Measurements from ENCODE around the gene CDH15.
"Not testable (repeated sequence)": the region's sequence is repeated elsewhere in the genome, so short reads cannot be mapped to it uniquely, and the experiment has no call there.

The CDH15 gene

DNA sequence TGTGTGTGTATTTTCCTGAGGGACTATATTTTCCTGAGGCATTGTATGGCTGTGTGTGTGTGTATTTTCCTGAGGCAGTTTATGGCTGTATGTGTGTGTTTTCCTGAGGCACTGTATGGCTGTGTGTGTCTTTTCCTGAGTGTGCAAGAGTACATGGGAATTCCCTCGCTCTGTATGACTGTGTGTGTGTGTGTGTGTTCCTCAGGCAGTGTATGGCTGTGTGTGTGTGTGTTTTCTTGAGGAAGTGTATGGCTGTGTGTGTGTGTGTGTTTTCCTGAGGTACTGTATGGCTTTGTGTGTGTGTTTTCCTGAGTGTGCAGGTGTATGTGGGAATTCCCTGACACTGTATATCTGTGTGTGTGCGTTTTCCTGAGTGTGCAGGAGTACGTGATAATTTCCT is 50.1 kb downstream of the CDH15 start:
- DNase-seq (ENCODE audit: extremely low read depth in 1 of 2, low read depth in 1 of 2): no peak

DNA sequence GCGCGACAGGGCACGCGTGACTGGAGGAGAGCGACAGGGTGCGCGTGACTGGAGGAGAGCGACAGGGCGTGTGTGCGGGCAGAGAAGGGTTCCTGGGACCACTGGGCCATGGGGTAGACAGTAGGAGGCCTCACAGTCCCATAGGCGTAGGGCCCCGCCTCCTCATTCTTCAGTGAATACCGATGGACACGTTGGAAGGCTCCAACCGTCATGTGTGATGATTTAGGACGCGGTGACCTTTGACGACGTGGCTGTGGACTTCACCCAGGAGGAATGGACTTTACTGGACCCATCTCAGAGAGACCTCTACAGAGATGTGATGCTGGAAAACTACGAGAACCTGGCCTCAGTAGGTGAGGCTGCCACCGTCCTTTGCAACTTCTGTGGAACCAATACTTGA is 51.4 kb downstream of the CDH15 start:
- DNase-seq (ENCODE audit: extremely low read depth in 1 of 2, low read depth in 1 of 2): no peak

DNA sequence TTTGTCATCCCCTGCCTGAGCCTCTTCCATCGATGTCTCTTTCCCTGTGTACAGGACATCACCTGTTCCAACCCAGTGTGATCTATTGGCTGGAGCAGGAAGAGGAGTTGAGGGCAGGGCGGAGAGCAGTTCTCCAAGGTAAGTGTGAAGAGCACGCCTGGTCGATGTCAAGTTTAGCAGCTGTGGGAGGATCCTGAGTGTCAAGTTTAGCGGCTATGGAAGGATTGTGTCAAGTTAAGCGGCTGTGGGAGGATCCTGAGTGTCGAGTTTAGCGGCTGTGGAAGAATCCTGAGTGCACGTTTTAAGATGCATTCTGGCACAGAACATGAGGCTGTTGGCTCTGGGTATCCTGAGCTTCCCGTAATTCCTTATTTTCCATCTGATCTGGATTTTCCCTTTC is 53.1 kb downstream of the CDH15 start:
- DNase-seq (ENCODE audit: extremely low read depth in 1 of 2, low read depth in 1 of 2): no peak

DNA sequence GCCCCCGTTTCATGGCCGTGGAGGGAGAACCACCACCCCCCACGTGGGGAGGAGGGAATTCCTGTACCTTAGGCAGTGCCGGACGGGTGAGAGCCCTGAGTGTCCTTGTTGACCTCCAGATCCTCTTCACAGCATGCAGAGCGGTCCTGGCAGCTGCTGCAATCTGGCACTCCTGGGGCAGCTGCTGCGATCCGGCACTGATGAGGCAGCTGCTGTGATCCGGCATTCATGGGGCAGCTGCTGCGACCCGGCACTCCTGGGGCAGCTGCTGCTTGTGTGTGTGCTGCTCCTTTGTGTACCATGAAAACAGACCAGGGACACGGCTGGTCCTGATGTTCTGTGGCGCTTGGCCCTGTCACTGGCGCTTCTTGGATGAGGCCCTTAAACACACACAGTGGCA is 58.7 kb downstream of the CDH15 start:
- DNase-seq (ENCODE audit: extremely low read depth in 1 of 2, low read depth in 1 of 2): no peak

DNA sequence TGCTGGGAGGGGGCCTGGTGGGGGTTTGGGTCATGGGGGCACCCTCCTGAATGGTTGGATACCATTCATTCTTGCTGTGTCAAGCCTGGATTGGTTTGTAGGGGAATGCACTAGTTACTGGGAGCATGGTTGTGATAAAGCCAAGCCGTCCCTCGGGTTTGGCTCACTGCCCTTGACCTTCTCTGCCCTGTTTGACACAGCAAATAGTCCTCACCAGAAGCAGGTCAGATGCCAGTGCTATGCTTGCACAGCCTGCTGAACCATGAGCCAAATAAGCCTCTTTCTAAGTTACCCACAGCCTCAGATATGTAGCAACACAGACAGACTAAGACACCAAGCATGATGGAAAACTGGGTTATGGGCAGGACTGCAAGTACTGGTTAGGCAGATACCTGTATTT is 60.6 kb downstream of the CDH15 start:
- DNase-seq (ENCODE audit: extremely low read depth in 1 of 2, low read depth in 1 of 2): no peak

DNA sequence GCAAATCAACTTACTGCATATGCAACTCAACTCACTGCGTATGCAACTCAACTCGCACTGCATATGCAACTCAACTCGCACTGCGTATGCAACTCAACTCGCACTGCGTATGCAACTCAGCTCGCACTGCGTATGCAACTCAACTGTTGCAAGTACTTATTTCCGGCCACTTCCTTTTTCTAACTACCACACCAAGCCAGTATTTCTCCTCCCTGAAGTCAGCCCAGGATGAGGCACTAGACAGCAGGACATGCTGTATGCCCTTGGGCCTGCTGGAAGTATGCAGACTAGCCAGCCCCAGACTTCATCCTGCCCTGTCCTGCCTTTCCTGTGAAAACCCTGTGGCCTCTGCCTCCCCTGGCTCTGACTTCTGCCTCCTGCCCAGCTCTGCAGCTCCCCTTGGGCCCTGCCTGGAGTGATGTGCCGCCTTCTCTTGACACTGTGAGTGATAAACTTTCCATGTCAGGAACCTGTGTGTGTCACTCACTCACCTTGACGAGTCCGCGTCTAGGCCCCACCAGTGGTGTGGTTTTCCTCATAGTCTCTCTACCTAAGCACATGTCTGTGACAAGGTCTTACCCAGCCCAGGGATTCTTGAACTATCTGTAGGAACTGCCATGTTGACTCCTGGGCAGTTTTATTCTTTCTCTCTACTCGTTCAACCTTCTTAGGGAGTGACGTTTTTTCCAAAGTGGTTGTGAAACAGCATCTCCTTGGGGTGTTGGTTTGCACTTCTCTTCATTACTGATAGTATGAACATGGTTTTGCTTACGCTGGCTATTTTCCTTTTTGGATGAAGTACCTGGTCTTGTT is 62.3 kb downstream of the CDH15 start:
- no peak for DNase-seq (ENCODE audit: extremely low read depth in 1 of 2, low read depth in 1 of 2)

DNA sequence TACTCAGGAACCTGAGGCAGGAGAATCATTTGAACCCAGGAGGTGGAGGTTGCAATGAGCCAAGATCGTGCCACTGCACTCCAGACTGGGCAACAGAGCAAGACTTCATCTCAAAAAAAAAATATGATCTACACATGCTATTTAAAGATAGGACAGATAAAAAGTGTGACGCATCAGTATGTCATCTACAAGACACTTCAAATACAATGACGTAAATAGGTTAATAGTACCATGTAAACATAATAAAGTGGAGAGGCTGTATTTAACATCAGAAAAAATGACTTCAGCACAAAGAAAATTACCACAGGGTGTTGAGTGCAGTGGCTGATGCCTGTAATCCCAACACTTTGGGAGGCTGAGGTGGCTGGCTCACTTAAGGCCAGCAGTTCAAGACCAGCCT is 66.2 kb downstream of the CDH15 start:
- no peak for DNase-seq (ENCODE audit: extremely low read depth in 1 of 2, low read depth in 1 of 2)

DNA sequence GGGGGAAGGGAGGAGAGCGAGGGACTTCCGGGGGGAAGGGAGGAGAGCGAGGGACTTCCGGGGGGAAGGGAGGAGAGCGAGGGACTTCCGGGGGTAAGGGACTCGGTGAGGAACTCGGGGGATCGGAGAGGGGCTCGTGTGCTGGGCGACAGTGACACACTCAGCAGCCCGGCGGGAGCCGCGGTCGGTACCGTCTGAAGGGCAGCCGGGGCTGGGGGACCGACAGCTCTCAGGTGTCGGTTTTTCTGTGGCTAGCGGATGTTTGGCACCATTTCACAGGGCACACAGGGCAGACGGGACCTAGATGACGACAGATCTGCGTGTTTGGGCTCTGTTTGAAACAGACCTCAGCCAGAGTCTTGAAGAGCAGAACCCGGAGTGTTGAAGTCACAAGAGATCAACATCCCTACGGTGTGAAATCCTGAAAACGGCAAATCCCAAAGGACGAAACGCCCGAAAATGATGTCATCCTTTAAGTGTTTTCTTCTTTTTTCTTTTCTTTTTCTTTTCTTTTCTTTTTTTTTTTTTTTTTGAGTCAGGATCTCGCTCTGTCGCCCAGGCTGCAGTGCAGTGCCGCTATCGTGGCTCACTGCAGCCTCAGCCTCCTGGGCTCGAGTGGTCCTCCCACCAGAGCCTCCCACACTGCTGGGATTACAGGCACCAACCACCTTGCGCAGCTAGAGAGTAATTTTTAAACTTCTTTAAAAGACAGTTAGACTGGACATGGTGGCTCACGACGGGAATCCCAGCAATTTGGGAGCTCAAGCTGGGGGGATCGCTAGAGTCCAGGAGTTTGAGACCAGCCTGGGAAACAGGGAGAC is 69.8 kb downstream of the CDH15 start:
- DNase-seq (ENCODE audit: extremely low read depth in 1 of 2, low read depth in 1 of 2): peak; percentile 53 to 78

DNA sequence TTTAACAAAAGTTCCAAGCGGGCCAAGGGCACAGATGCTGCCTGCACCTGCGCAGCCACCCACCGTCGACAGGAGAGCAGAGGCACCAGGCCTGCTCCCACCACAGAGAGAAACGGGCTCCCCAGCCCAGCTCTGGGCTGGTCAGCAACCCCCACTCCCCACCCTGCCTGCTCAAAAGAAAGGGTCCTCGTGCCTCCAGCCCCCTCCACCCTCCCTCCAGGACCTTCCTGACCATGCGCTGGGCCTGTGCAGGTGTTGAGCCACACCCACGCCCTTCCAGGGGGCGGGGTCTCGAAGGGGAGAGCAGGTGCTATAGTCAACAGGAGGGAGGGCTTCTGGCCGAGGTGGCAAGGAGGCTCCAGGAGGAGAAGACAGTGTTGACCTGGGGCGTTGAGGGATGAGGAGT is 71.2 kb downstream of the CDH15 start:
- DNase-seq (ENCODE audit: extremely low read depth in 1 of 2, low read depth in 1 of 2): no peak

DNA sequence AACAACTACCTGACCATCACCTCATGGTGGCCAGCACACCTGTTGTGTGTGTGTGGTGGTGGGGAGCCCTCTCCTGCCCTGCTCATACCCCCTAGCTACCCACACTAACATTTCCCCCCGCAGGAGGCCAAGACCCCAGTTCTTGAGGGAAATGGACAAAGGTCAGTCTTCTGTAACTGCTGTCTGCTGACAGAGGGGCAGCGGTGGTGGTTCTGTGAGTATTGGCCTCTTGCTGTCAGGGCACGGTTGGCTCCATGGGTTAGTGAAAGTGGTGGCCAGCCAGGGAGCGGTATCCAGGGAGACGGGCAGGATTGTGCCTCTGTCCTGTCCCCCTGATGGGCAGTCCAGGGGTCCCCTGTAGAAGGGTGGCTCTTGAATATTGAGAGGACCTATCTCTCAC is 72.1 kb downstream of the CDH15 start:
- DNase-seq (ENCODE audit: extremely low read depth in 1 of 2, low read depth in 1 of 2): no peak

DNA sequence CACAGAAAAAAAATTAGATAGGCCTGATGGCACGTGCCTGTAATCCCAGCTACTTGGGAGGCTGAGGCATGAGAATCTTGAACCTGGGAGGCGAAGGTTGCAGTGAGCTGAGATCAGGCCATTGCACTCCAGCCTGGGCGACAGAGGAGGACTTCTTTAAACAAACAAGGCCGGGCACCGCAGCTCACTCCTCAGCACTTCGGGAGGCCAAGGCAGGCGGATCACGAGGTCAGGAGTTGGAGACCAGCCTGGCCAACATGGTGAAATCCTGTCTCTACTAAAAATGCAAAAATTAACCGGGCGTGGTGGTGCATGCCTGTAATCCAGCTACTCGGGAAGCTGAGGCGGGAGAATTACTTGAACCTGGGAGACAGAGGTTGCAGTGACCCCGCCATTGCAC is 72.7 kb downstream of the CDH15 start:
- DNase-seq (ENCODE audit: extremely low read depth in 1 of 2, low read depth in 1 of 2): not testable (repeated sequence)

DNA sequence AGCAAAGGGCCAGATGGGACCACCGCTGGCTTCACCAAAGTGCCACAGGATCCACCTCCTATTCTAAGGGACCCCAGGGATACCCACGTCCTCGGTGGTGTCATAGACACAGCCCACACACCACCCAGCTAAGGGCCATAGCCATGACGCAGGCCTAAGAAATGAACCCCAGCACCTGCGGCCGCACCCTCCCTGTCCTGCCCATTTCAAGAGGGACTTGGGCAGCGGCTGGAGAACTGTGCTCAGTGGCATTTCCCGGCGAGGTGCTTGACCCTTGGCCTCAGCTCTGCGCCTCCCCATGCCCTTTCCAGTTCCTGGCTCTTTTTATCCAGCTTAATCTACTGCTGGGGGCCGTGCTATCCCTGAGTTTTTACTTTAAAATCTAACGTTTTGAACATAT is 73.2 kb downstream of the CDH15 start:
- DNase-seq (ENCODE audit: extremely low read depth in 1 of 2, low read depth in 1 of 2): no peak

All from activated CD8-positive, alpha-beta memory T cell treated with anti-CD3 and anti-CD28 coated beads for 1 hour (primary cell).